HG03066 (cell line): ENCODE data around the gene SPINK8.
"Not testable (repeated sequence)": the region's sequence is repeated elsewhere in the genome, so short reads cannot be mapped to it uniquely, and the experiment has no call there.

ENCODE experiments used
- ATAC-seq: cut with Tn5 transposase; IDR thresholded peaks from one replicate; pipeline ENCODE4 v1.9.1; 2021; ENCODE audit warnings: low read depth; ENCODE audit not compliant: unreplicated experiment

SPINK8 gene

DNA sequence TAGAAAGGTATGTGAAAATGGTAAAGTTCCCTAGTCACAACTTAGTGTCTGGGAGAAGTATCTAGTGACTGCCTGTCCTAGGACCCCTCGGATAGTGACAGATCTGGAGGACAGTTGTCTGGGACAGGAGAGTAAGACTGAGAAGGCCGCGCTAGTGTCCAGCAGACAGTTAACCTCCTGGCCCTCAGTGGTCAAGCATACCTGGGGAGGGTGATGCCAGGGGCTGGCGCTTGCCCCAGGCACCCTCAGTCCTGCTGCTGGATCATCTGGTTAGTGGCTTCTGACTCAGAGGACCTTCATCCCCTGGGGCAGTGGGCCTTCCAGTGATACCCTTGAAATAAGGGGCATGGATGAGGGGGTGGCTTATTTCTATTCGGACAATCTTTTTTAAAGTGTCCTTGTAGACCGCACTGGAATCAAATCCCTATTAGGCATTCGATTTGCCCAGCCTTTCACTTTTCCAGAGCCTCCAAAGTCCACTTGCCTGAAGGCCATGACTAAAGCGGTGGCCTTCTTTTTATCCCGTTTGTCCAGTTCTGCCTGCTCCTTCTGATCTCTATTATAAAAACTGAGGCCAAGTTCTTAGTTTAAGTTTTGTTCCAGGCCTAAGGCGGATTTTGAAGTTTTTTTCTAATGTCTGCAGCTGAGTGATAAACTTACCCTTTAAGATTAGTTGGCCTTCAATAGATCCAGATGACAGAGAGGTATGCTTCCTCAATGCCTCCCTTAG is 1.6 kb downstream of the SPINK8 start:
- ATAC-seq = not testable (repeated sequence)

DNA sequence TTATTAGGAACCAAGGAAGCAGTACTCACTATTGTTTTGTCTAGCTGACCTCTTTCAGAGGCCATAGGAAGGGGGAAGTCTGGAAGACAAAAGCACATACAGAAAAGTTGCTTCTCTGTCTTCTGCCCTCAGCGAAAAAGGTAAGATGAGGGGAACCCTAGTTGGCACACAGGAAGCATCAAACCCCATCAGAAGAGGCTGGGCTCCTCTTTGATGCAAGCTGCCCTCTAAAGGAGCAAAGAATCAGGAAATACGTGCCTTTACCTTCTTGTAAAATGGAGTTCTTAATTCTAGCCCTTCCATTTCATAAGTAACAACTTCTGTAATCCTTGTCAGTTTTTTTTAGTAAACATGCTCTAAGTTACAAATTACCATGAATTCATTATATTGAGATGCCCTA is 12.5 kb downstream of the SPINK8 start:
- no peak for ATAC-seq

DNA sequence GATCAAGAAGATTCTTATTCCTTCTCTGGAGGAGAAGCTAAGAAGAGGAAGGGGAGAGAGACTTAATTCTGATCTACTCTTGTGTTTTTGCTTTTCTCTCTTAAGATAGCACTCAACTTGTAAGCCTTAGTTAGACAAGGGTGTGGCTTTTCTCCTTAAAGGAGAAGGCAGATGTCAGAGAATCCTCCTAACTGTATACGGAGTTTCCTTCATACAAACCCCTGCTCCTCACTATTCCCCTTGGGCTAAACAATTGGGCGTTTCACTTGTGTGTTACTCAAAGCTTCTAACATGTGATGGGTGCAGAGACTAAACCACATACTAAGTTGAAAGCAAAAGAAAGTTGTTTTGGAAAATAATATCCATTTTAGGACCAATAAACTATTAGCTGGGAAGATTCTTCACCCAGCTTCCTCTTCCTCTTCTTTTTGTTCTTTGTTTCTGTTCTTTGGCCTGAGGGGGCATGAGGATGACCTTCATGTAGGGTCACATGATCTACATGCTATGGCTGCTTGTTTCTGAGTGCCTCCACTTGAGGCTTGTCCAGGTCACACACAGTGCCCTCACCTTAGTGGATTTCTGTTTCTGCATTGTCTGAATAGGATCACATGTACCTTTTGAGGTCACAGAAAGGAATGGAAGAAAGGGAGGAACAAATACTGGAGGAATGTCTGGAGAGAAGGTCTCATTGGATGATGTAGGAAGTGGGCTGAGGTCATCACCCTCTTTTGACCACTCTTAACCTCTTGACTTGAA is 14.6 kb downstream of the SPINK8 start:
- no peak for ATAC-seq

DNA sequence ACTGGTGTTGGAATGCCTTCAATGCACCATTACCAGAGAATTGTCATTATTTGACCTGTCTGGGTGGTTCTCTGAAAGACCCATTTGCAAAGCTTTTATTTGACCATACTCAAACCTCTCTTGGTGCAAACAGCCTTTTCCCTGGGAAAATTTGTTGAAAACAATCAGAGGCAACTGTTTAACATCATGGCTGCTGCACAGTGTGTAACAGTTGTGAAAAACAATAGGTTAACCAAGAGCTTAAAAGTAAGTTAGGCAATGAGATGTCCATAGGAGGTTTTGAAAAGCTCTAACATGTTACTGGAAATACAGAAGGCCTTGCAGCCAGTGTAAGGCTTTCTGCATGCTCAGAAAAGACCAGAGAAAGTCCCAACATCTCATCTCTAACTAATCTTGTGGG is 18.9 kb downstream of the SPINK8 start:
- ATAC-seq = no peak

DNA sequence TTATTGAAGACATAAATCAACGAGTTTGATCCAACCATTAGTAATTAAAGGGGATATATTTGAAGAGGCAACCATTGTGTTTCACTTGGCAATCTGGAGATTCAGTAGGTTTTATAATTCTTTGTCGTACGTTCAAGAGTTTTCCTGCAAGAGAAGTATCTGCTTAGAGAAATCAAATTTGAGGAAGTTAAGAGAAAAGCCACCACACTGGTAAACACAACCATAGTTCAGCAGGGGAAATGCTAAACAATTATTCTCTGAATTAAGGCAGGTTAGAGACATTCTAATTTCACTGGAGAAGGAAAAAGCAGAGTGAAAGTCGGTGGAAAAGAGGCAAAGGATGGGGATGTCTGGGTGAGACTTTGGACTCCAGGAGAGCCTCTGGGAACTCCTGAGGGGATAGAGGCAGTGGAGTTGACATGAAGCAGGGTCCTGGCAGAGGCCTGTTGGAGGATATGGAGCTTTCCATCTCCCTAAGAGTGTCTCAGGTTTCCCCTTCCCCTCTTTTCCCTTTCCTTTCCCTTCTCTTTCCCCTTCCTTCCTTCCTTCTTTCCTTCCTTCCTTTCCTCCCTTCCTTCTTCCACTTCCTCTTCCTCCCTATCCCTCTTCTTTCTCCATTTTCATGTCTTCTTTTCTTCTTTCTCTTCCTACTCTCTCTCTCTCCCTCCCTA is 26.5 kb downstream of the SPINK8 start:
- ATAC-seq = no peak

DNA sequence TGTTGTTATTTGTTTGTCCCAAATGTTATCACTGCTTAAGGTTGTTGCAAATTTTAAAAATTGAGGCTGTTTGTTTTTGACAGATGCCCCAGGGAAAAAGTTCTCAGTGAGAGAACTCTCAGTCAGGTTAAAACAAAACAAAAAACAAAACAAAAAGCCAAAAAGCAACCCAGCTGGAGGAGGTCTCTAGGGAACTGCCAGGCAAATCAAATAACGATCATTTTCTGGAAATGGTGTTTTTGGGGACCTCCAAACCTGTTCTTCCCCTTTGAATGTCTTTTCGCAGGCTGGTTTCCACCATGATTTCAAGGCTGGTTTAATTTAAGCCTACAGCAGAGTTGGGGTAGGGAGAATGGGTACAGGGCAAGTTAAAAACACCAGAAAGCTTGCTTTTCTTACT is 27.2 kb downstream of the SPINK8 start:
- no peak for ATAC-seq

DNA sequence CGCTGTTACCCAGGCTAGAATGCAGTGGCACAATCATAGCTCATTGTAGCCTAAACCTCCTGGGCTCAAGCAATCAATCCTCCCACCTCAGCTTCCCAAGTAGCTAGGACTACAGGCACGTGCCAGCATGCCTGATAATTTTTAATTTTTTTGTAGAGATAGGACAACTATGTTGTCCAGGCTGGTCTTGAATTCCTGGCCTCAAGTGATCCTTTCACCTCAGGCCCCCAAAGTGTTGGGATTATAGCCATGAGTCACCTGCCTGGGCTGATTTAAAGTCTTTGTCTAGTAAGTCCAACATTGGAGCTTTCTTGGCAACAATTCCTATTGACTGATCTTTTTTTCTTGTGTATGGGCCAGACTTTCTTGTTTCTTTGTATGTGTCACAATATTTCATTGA is 28.1 kb downstream of the SPINK8 start:
- no peak for ATAC-seq

DNA sequence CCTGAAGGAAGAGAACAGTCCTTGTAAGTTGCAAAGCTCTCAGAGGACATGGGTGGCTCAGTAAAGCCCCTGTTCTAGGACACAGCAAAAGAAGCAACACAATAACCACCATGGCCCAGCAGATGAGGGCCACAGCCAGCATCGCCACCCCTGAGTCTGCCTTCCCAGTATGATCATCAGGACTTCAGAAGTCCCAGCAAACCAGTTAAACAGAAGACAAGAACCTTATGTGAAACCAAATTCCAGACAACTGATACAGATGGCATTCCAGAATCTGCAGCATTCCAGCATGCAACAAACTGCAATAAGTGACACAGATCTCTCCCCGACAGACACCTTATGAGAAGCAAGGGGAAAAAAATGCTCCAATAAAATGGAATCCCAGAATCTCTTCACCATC is 30.4 kb downstream of the SPINK8 start:
- no peak for ATAC-seq

DNA sequence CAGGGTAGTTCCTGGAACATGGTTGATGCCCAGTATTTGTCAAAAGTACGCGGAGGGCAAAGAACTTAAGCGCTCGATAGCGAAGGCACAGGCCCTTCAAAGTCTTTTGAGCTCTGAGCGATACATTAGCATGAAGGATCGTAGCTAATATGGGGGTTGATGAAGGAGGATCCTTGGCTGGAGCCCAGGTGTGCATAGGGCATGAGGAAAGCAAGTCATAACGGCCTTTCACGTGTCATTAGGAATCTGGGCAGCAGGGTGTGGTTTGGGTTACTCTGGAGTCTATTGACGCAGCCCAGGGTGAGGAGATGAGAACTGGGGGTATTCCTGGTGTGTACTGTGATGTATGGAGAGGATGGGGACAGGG is 31.7 kb downstream of the SPINK8 start:
- ATAC-seq = no peak

DNA sequence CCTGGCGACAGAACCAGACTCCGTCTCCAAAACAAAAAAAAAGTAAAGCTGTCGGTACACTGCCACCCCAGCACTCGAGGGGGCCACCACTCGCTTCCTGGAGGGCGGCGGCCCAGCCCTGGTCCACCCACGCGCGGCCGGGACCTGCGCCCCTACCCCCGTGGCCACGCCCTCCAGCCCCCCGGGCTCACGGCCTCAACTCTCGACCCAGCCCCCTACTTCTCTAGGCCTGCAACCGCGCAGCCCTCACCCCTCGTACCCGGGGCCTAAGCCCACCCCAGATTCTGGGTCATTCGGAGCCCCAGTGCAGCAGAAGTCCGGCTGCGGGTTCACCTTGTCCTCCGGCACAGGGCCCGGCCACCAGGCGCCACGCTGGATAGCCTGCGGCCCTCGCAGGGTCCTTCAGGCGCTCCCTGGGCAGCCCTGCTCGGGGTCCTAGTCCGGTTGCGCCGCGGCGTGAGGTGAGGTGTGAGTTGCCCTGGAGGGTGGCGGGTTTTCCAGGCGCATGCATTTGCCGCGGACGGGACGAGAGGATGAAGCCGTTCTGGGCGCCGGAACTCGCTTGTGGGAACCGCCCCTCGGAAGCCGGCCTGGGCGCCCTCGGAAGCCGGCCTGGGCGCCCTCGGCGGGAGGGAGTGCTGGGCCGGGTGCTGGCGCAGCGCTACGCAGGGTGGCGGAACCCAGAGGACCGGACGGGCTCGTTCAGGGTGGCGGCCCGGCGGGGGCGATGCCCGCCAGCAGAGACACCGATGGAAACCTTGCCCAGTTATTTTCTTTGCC is 32.3 kb downstream of the SPINK8 start, which contains the start of gene NME6:
Gene NME6, minus strand, starts transcription at position 348 of the 780 bp plus-strand sequence.
- peak; percentile 75 for ATAC-seq

DNA sequence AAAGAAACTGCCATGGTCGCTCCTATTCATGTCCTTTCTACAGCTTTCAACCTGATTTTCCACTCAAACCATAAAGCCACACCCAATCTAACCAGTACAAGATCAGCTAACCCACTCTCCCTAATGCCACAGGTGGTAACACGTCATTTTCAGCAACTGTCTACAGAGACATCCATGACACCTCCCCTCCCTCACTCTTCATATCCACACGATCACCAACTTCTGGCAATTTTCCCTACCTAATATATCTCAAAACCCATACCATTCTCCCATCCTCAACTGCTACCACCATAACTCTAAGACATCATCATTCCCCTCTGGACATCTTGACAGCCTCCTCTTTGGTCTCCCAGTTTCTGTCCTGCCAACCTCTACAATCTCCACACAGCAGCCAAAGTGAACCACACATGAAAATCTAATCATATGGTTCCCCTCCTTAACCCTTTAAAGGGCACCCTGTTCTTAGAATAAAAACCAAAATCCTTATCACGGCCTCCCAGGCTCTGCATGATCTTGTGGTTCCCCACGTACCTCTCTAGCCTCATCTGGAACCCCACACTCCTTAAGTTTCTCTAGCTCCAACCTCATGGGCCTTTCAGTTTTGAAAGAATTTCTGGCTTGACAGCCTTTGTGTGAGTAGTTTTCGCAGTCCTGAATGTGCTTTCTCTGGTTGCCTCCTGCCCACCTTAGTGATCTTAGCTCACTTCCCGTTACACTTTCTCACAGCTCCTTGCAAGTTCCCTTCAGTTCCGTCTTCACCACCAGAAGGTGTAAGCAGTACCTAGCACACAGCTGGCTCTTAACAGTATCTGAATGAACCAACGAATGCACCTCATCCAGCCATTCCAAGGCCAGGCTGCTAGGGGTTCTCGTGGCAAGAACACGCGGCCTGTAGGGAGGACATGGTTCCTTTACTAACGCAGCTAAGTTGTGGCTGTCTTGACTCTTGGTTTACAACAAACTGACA is 33.4 kb downstream of the SPINK8 start:
- no peak for ATAC-seq

DNA sequence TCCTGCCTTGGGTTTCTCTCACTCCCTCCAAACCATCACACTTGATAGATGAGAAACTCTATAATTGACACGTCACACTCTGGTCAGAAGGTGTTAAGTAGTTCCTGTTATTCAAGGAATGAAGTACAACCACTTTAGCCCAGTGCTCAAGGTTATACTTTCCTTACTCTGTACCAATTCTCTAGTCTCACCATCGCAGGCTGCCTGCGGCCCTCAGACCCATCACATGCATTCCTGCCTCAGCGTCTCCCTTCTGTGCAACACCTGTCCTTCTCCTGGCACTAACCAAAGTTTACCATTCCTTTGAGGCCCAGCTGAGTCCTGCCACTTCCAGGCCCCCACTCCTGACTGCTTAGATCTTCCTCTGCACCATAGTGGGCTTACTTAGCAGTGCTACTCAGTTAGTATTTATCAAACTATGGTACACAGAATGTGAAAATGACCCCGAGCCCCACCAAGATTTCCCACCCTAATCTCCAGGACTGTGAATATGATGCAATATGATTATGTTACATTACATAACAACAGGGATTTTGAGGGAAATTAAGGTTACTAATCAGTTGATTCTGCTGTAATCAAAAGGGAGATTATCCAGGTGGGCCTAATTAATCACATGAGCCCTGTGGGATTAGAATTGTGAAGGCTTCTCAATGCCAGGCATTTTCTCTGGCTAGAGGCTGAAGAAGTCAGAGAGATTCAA is 36.2 kb downstream of the SPINK8 start:
- no peak for ATAC-seq

DNA sequence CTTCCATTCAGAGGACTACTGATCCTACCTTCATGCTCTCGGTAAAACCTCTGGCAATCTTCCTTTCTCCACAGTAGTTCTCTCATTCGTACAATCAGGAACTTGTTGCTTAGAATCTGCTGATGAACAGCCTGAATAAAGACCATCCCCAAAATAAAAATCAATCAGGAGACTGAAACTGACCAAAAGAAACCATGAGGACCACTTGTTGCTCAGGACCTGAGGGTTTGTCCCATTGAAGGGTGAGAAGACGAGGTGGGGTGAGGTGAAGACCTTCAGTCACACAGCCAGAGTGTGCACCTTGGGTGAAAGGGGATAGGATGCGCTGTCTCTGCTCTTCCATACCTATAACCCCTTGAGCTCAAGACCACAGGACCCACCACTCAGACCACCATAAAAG is 36.8 kb downstream of the SPINK8 start:
- ATAC-seq = no peak

DNA sequence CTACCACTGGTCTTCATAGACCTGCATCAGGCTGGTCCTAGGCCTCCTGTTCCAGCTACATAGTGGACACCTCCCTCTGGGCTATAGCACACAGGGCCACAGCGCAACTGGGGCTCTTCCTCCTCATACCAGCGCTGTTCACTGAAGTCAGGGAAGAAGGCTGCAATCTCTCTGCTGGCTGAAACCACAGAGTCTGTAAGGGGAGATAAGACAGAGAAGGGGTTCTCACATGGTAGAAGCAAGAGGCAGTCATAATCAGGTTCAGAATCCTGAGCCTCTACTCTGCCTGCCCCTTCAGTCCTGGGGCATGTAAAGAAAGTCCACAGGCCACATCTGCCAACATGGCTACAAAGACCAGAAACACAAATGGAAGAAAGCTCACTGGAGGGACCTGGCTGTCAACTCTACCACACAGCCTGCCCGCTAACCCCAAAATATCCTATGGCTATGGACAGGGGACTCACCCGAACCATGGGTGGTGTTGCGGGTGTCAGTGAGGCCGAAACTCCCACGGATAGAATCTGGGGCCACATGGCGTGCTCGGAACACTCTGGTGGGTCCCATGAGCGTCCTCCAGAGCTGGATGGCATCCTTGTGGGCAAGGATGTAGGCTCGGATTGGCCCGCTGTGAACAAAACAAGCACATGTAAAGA is 38.7 kb downstream of the SPINK8 start:
- no peak for ATAC-seq

DNA sequence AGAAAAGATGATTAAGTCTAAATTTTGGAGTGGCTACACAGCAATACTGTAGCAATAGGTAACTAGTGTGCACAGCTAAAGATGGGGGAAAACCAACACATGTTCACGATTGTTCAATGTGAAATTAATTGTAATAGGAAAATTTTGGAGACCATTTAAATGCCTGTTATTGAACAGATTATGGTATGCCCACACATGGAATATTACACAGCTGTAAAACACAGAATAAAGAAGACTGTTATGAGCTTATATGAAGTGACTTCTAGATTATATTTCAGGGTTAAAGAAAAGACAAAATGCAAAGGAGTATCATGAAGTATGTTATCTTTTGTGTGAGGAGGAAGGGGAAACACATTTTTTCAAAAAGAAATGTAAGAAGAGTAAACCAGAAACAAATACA is 43.8 kb downstream of the SPINK8 start:
- no peak for ATAC-seq

DNA sequence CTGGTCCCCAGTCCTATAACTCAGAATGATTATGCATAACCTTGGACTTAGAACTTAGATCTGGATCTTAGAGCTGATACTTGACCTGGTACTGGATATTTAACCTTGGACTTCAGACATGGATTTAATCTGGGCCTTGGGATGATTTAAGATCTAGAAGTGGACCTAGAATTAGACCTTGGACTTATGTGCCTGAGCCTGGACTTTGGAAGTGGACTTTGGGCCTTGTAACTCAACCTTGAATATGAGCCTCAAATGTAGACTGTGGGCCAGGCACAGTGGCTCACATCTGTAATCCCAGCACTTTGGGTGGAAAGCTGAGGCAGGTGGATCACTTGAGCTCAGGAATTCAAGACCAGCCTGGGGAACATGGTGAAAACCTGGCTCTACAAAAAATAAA is 46.4 kb downstream of the SPINK8 start:
- no peak for ATAC-seq

DNA sequence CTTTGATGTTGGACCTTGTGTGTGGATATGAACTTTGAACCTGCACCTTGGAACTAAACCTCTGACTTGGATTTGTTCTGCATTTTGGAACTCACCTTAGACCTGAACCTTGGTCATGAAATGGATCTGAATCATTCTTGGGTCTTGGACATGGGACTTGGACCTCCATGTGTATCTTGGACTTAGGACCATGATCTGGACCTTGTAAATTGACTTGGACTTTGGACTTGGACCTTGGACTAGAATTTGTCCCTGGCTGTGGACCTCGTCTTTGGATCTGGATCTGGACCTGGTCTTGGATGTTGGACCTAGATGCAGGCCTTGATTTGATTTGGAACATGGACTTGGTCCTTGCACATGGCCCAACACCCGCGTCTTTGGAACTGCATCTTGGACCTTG is 47.2 kb downstream of the SPINK8 start:
- ATAC-seq = no peak

DNA sequence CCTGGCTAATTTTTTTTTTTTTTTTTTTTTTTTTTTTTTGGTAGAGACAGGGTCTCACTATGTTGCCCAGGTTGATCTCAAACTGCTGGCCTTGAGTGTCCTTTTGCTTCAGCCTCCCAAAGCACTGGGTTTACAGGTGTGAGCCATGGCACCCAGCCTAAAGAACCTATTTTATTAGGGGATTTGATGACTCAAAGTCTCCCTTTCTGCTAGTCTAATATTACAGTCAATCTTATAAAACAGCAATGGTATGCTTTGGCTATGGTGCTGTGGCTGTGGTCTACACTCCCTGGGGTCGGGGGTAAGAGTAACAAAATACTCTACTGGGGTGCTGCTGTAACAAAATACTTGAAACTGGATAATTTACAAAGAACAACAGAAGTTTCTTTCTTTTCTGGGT is 47.8 kb downstream of the SPINK8 start:
- no peak for ATAC-seq

DNA sequence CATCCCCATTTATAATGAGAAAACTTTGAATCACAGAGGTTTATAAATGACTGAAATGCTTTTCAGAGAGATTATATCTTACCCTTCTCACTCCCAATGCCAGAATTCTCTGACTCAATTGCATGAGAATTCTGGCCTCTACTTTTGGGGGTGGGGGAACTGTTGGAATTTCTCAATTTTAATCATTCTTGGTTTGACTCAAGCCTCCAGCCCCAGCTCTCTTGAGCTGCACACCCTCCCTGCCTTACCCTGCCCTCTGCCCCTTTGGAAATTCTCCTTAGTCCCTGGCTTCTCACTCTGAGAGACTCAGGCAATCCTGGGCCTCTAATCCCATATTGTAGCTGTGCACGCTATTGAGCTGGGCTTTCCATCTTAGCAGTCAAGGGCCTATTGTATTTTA is 48.3 kb downstream of the SPINK8 start:
- ATAC-seq = no peak
